SK-N-SH treated with all-trans-retinoic acid at 6 μM for 48 hours (cell line): ENCODE measurements around the gene LPCAT3.

Experiments
- ATAC-seq: fragments of 200-7000 bp; cut with Tn5 transposase; 3 replicates; pipeline ENCODE4 v1.9.1; 2020; ENCODE audit warnings: mild to moderate bottlenecking, moderate library complexity
- ARNTL ChIP-seq: fragments of 450-650 bp; formaldehyde crosslinking; IDR thresholded peaks from 2 replicates; pipeline ENCODE4 v1.5.0; 2020; ENCODE audit warnings: low read depth, mild to moderate bottlenecking, moderate library complexity, borderline replicate concordance
- BACH2 ChIP-seq: fragments of 250-450 bp; sonication (Bioruptor Pico); IDR thresholded peaks from 2 replicates; pipeline ENCODE4 v1.9.0; 2021; ENCODE audit warnings: mild to moderate bottlenecking, borderline replicate concordance
- CSDC2 ChIP-seq: fragments of 250-450 bp; sonication (Bioruptor Pico); IDR thresholded peaks from 2 replicates; pipeline ENCODE4 v1.5.0; 2020; ENCODE audit warnings: mild to moderate bottlenecking, moderate library complexity
- ESRRG ChIP-seq: fragments of 250-450 bp; sonication (Bioruptor Pico); IDR thresholded peaks from 2 replicates; pipeline ENCODE4 v1.6.1; 2021; ENCODE audit warnings: mild to moderate bottlenecking
- GLIS3 ChIP-seq: fragments of 250-450 bp; sonication (Bioruptor Pico); IDR thresholded peaks from 2 replicates; pipeline ENCODE4 v1.5.0; 2020; ENCODE audit warnings: mild to moderate bottlenecking, moderate library complexity
- OSR1 ChIP-seq: fragments of 250-450 bp; sonication (Bioruptor Pico); IDR thresholded peaks from 2 replicates; pipeline ENCODE4 v1.8.0; 2022; ENCODE audit warnings: moderate library complexity, mild to moderate bottlenecking, inconsistent platforms
- PPARA ChIP-seq: fragments of 250-450 bp; sonication (Bioruptor Pico); IDR thresholded peaks from 2 replicates; pipeline ENCODE4 v1.5.0; 2020; ENCODE audit warnings: mild to moderate bottlenecking, borderline replicate concordance
- RARB ChIP-seq: fragments of 250-450 bp; sonication (Bioruptor Pico); IDR thresholded peaks from 2 replicates; pipeline ENCODE4 v1.8.0; 2021; ENCODE audit warnings: mild to moderate bottlenecking, moderate library complexity
- SNAI2 ChIP-seq: fragments of 250-450 bp; sonication (Bioruptor Pico); IDR thresholded peaks from 2 replicates; pipeline ENCODE4 v1.5.0; 2020; ENCODE audit warnings: mild to moderate bottlenecking, moderate library complexity
- TCF4 ChIP-seq: fragments of 250-450 bp; sonication (Bioruptor Pico); IDR thresholded peaks from 2 replicates; pipeline ENCODE4 v1.8.0; 2021; ENCODE audit warnings: mild to moderate bottlenecking, moderate library complexity, borderline replicate concordance
- TOX ChIP-seq: fragments of 250-450 bp; sonication (Bioruptor Pico); IDR thresholded peaks from 2 replicates; pipeline ENCODE4 v1.8.0; 2021; ENCODE audit warnings: mild to moderate bottlenecking, moderate library complexity, borderline replicate concordance
- ZC3H10 ChIP-seq: fragments of 250-450 bp; sonication (Bioruptor Pico); IDR thresholded peaks from 2 replicates; pipeline ENCODE4 v1.5.1; 2021; ENCODE audit warnings: mild to moderate bottlenecking, moderate library complexity
- ZFP3 ChIP-seq: fragments of 250-450 bp; sonication (Bioruptor Pico); IDR thresholded peaks from 2 replicates; pipeline ENCODE4 v1.5.0; 2020; ENCODE audit warnings: mild to moderate bottlenecking, moderate library complexity
- ZFP30 ChIP-seq: fragments of 450-650 bp; formaldehyde crosslinking; IDR thresholded peaks from 2 replicates; pipeline ENCODE4 v1.5.0; 2022; ENCODE audit warnings: mild to moderate bottlenecking, moderate library complexity
- ZNF565 ChIP-seq: fragments of 450-650 bp; formaldehyde crosslinking; conservative IDR thresholded peaks from 2 replicates; pipeline ENCODE4 v1.5.0; 2020; ENCODE audit warnings: low read depth, mild to moderate bottlenecking, moderate library complexity
- ZNF70 ChIP-seq: fragments of 450-650 bp; formaldehyde crosslinking; IDR thresholded peaks from 2 replicates; pipeline ENCODE4 v1.5.0; 2020; ENCODE audit warnings: mild to moderate bottlenecking, moderate library complexity
- ZNF8 ChIP-seq: fragments of 450-650 bp; formaldehyde crosslinking; IDR thresholded peaks from 2 replicates; pipeline ENCODE4 v1.5.0; 2020; ENCODE audit warnings: mild to moderate bottlenecking, moderate library complexity
- TF ChIP-seq, protein P1 (sequence below): fragments of 250-450 bp; sonication (Bioruptor Pico); IDR thresholded peaks from 2 replicates; pipeline ENCODE4 v1.5.1; 2020; ENCODE audit warnings: low read depth, mild to moderate bottlenecking, moderate library complexity
- TF ChIP-seq, protein P2 (sequence below): fragments of 250-450 bp; sonication (Bioruptor Pico); IDR thresholded peaks from 2 replicates; pipeline ENCODE4 v1.5.0; 2020; ENCODE audit warnings: mild to moderate bottlenecking, moderate library complexity
- TF ChIP-seq, protein P3 (sequence below): fragments of 250-450 bp; sonication (Bioruptor Pico); IDR thresholded peaks from 2 replicates; pipeline ENCODE4 v1.5.1; 2021; ENCODE audit warnings: mild to moderate bottlenecking, moderate library complexity

LPCAT3 gene

DNA sequence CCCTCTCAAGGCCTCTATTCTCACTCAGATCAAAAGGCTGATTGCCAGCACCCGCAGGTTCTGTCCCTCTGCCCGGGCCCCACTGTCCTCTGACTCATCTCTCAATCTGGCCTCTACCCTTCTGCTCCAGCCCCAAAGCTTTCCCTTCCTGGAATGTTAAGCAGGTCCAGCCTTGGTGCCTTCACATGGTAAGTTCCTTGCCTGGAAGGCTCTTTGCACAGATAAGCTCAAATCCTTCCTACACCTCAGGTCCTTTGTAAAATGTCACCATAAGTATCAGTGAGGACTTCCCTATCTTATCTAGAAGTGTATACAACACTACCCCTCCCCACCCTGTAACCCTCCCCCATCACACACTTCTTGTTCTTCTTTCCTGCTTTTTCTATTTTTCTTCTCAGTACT lies 22.2 kb downstream of the LPCAT3 start:
- TF ChIP-seq TOX (CRISPR knock-in tag), result no peak
- no peak for TF ChIP-seq BACH2 (CRISPR knock-in tag)
- TF ChIP-seq TCF4 (CRISPR knock-in tag), result no peak
- no peak for TF ChIP-seq RARB (CRISPR knock-in tag)
- TF ChIP-seq ZNF565 (CRISPR knock-in tag), result no peak
- TF ChIP-seq SNAI2 (CRISPR knock-in tag), result no peak
- no peak for TF ChIP-seq GLIS3 (CRISPR knock-in tag)
- TF ChIP-seq, protein P1, sequence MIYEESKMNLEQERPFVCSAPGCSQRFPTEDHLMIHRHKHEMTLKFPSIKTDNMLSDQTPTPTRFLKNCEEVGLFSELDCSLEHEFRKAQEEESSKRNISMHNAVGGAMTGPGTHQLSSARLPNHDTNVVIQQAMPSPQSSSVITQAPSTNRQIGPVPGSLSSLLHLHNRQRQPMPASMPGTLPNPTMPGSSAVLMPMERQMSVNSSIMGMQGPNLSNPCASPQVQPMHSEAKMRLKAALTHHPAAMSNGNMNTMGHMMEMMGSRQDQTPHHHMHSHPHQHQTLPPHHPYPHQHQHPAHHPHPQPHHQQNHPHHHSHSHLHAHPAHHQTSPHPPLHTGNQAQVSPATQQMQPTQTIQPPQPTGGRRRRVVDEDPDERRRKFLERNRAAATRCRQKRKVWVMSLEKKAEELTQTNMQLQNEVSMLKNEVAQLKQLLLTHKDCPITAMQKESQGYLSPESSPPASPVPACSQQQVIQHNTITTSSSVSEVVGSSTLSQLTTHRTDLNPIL (CRISPR knock-in tag), result no peak
- no peak for TF ChIP-seq ZNF70 (CRISPR knock-in tag)
- no peak for TF ChIP-seq ARNTL (CRISPR knock-in tag)
- no peak for TF ChIP-seq OSR1 (CRISPR knock-in tag)
- TF ChIP-seq, protein P2, sequence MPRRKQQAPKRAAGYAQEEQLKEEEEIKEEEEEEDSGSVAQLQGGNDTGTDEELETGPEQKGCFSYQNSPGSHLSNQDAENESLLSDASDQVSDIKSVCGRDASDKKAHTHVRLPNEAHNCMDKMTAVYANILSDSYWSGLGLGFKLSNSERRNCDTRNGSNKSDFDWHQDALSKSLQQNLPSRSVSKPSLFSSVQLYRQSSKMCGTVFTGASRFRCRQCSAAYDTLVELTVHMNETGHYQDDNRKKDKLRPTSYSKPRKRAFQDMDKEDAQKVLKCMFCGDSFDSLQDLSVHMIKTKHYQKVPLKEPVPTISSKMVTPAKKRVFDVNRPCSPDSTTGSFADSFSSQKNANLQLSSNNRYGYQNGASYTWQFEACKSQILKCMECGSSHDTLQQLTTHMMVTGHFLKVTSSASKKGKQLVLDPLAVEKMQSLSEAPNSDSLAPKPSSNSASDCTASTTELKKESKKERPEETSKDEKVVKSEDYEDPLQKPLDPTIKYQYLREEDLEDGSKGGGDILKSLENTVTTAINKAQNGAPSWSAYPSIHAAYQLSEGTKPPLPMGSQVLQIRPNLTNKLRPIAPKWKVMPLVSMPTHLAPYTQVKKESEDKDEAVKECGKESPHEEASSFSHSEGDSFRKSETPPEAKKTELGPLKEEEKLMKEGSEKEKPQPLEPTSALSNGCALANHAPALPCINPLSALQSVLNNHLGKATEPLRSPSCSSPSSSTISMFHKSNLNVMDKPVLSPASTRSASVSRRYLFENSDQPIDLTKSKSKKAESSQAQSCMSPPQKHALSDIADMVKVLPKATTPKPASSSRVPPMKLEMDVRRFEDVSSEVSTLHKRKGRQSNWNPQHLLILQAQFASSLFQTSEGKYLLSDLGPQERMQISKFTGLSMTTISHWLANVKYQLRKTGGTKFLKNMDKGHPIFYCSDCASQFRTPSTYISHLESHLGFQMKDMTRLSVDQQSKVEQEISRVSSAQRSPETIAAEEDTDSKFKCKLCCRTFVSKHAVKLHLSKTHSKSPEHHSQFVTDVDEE (CRISPR knock-in tag), result no peak
- peak; percentile 97 for ATAC-seq

DNA sequence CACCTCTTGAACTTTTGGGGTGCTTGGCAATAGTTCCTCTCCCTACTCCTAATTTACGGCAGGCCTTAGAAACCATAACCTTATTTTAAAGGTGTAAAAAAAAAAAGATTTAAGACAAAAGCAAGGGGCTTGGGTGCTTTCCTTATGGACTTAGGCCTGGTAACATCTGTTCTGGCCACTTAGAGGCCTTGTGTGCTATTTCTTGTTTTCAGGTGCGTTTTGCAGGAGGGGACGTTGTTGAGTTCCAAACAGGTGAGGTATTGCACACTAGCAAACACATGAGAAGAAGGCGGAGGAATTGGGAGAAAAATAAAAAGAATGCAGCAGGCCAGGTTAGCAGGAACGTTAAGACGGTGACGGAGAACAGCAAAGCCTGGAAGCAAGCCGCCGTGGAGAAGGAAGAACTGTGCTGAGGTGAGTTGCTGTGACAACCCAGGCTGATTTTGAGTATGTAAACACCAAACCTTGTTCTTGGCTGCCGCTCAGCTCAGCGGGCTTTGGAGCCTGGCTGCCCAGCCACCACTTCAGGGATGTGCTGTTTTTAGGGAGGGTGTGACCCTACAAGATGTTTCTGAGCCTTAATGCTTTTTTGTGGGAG lies 30.2 kb downstream of the LPCAT3 start:
- TF ChIP-seq CSDC2 (CRISPR knock-in tag), result no peak
- TF ChIP-seq, protein P2 (CRISPR knock-in tag), result no peak
- TF ChIP-seq ARNTL (CRISPR knock-in tag), result no peak
- no peak for TF ChIP-seq ZC3H10
- TF ChIP-seq ZNF70 (CRISPR knock-in tag), result no peak
- TF ChIP-seq ZFP3 (CRISPR knock-in tag), result no peak
- ATAC-seq, result no peak

DNA sequence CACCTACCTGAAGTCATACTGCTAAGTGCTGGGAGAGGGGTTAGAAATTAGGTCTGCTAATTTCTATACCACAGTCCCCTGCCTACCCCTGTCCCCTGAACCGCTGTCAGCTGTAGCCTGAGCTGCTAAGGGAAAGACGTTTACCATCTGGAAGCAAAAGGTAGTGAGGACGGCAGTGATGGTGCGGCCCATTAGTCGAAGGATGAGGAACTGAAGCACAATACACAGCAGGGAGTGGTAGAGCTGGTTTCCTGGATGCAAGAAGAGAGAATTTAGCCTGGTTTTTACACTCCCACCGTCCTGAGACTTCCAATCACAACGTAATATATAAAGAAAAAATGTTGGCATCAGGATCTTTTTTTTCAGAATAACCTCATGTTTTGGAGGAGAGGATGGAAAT lies 35.7 kb downstream of the LPCAT3 start:
- TF ChIP-seq ZNF565 (CRISPR knock-in tag) (no peak), ZNF70 (CRISPR knock-in tag) (no peak), ESRRG (no peak), ZC3H10 (no peak), PPARA (no peak), SNAI2 (CRISPR knock-in tag) (no peak), OSR1 (CRISPR knock-in tag) (no peak), ZFP30 (CRISPR knock-in tag) (no peak), ZNF8 (CRISPR knock-in tag) (no peak), BACH2 (CRISPR knock-in tag) (no peak)
- TF ChIP-seq, protein P2 (CRISPR knock-in tag), result no peak
- TF ChIP-seq, protein P3, sequence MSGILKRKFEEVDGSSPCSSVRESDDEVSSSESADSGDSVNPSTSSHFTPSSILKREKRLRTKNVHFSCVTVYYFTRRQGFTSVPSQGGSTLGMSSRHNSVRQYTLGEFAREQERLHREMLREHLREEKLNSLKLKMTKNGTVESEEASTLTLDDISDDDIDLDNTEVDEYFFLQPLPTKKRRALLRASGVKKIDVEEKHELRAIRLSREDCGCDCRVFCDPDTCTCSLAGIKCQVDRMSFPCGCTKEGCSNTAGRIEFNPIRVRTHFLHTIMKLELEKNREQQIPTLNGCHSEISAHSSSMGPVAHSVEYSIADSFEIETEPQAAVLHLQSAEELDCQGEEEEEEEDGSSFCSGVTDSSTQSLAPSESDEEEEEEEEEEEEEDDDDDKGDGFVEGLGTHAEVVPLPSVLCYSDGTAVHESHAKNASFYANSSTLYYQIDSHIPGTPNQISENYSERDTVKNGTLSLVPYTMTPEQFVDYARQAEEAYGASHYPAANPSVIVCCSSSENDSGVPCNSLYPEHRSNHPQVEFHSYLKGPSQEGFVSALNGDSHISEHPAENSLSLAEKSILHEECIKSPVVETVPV, result no peak
- ATAC-seq, result no peak
